Embryonic facial prominence (tissue), 1 donor: ENCODE results near the gene TFG.

Source experiments
- DNase-seq: peaks from one replicate; pipeline ENCODE4 v3.0.0-alpha.2; 2016; ENCODE audit errors: extremely low spot score

The TFG gene

GRCh38 chr3:100796556-100796955 is 87.3 kb downstream of the TFG start:
- no peak for DNase-seq

GRCh38 chr3:100798012-100798411 is 88.7 kb downstream of the TFG start:
- no peak for DNase-seq
